Activated T-cell treated with anti-CD3 and anti-CD28 coated beads for 4 hours (primary cell): Measurements from ENCODE around the gene SLC39A2.
"Not testable (repeated sequence)": the region's sequence is repeated elsewhere in the genome, so short reads cannot be mapped to it uniquely, and the experiment has no call there.

Experiments used
- DNase-seq: peaks from one replicate; pipeline ENCODE4 v3.0.0-alpha.2; 2020

Gene SLC39A2

DNA sequence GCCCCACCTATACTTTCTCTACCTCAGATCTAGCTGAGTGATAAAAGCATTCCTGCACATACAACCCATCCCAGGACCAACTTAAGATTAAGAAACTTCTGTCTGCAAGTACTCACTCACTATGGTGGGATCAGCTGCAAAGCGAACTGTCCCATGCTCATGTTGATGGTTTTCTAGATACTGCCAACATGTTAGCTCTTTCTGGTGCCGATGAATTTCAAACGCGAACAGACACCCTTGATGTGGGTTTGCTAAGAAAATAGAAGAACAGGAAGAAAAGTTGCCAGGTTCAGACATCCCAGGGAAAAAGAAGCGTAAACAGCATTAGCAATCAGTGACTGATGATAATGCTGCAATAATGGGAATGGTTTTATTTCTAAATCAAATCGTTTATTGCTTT lies 1.5 kb upstream of the SLC39A2 start:
- no peak for DNase-seq

DNA sequence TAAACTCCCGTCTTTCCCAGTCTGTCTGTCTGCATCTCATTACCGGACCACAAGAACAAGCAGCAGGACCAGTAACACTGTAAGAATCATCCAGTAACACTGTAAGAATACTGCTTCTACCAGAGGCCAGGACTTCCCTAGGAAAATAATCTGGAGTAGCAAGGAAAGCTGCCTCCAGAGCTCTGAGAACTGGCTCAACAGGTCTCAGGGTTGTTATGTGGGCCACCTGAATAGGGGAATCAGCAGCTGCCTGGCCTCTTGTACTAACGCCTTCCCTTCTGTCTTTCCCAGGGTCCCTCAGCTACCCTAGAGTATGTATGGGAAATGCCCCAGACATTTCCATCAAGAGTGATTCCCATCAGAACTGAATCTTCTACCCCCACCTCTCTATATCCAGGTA lies 954 bp upstream of the SLC39A2 start:
- no peak for DNase-seq

DNA sequence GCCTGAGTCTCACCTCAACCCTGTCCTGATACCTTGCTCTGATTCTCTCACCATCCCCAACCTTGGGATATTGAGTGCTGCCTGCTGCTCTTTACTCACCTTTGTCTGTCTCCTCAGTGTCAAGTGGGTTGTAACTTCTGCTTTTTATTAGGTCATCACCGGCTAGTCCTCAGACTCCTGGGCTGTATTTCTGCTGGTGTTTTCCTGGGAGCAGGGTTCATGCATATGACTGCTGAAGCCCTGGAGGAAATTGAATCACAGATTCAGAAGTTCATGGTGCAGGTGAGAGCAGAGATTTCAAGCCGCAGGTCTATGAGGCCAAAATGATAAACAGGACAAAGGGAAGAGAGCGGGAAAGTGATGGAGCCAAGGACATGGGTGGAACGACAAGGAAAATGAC lies 498 bp downstream of the SLC39A2 start:
- DNase-seq = no peak

DNA sequence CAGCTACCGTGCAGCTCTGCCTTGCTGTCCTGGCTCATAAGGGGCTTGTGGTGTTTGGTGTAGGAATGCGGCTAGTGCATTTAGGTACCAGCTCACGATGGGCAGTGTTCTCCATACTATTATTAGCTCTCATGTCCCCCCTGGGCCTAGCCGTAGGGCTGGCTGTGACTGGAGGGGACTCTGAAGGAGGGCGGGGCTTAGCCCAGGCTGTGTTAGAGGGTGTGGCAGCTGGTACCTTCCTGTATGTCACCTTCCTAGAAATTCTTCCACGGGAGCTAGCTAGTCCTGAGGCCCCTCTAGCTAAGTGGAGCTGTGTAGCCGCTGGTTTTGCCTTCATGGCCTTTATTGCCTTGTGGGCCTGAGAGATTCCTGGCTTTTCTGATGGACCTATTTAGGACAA lies 2.1 kb downstream of the SLC39A2 start:
- no peak for DNase-seq

DNA sequence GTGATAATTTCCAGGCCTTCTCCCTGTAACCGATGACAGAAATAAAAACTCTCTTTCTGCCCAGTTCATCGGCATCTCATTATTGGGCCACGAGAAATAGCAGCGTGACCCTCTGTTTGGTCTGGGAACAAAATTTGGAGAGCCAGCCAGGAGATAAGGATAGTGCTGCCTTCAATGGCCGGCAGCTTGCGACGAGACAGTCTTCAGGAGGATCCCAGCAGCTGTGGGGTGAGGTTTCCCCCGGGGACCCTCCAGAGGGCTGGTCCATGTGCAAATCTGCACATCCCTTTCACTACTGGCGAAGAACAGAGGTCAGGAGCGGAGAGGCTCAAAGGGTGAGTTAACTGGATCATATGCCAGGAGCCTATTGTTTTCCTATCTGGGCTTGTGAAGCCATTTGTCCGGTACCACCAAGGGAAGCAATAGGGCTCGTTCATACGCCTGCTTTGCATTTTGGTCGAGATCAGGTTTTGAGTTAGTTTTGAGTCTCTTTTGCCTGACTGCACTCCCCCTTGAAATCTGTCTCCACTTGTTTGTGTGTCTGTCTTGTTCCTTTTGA lies 4.8 kb downstream of the SLC39A2 start:
- no peak for DNase-seq

DNA sequence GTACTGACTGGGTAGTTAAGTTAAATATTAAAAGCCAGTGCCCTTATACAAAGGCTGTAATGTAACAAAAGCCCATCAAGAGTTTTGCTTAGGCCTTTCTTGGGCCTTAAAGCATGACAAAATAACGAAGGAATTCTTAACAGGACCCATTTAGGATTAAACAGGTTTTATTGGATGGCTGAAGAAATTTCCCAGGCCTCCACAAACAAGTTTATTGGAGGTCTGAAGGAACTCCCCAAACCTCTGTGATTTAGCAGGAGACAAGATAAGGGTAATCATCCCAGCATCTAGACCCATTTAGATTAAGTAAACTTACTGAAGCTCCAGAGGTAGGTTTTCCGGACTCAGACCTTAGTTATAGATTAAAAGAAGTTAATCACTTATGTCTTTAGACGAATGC lies 10.6 kb downstream of the SLC39A2 start:
- DNase-seq = not testable (repeated sequence)

DNA sequence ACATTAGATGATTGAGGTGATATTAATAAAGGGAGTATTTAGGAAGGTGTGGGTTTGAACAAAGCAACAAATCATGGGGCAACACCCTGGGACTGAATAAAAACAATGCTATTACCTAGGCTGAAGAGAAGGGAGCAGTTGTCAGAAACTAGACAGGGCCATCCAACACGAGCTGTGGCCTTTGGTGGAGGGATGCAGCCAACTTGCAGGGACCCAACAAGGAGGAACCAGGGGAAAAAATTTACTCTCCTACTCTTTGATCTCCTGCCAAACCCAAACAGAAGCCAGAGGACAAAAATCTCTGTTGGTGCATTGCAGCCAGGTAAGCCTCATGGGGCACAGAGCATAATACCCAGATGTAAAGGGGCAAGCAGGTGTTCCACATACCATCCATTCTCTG lies 12.0 kb downstream of the SLC39A2 start:
- DNase-seq = no peak

DNA sequence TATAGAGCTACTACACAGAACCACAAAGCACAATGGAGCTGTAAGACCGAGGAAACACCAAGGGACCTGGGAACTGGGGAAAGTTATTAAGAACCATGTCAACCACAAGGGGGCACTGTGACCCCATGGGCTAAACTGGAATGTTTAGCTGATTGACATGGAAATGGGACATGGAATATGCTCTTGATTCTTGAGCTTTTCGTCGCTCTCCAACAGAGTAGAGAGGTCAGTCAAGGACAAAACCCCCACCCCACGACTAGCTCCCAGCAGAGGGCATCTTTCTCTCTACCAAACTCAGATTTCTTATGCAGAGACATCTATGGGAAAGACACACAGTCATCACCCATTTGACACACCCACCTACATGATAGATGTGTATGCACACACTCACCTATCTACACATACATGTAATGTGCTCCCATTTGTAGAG lies 15.7 kb downstream of the SLC39A2 start:
- peak; percentile 86 for DNase-seq

DNA sequence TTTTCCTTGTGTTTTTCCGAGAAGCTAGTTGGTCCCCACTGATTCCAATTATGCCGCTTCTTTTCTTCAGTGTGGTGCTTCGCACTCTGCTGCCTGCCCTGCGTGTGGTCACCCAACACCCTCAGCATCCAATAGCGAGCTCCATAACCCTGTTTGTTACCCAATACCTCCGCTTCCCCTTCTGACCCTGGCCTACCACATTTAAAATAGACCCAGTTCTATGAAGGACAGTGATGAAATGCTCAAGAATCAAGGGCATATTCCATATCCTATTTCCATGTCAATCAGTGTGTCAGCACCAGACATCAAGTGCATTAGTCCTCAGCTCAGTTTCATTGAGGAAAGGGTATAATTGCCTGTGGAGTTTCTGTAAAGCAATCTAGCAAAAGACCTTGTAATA lies 16.2 kb downstream of the SLC39A2 start:
- DNase-seq = no peak

DNA sequence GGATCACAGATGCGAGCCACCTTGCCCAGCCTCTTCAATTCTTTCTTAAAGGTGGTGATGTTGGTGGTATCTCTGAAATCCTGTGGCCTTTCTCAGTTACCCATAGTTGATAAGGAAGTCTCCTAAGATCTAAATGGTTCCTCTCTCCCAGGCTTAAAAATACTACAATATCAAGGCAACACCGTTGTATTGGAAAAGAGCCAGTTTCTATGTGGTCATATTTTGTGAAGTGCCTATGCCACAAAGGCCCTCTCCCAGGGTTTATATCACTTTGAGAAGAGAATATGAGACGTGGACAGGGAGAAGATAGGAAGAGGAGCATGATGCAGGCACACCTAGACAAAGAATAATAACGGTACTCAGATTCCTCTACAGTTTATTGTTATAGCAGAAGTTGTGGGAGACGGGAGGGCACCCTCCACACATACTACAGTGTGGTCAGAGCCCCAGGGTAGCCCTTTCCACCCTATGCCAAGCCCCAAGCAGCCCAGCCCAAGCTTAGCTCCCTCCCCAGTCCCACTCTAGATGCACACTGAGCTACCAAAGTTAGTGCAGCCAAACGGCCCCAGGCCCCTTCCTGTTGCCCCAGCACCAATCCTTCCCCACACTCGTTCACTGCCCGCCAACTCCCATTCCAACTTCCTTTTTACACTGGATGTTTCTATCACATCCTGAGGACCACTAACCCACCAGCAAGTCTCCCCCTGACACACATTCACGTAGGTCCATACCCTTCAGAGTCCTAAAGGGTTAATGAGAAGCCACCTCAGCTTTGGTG lies 17.5 kb downstream of the SLC39A2 start:
- no peak for DNase-seq

DNA sequence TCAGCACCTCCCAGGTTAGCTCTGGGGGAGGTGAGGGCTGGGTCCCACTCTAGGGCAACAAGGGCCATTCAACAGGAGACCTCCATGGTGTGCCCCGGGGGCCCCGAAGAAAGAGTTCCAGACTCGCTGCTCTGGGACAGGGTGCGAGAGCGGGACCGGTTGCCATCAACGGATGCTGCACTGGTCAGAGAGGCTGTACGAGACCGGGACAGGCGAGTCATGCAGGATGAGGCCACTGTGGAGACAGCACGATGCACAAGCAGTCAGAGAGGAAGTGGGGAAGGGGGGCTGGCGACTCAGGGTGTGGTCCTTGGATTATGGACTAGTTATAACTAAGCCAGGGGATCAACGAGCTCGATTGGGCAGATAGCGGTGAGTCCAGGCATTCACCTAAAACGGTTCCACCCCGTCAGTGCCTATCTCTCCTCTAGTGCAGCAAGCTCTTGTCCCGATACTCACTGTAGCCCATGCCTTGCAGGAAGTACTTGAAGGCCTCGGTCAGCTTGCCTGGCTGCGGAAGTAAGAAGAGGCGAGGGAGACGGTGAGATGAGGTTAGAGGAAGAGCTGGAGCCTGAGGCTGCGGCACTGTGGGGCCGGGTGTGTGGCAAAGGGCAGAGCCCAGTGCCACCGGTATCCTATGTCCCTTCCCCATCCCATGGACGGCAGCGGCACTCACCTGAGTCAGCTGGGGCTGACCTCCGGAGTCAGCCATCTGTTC lies 18.6 kb downstream of the SLC39A2 start:
- DNase-seq = no peak

DNA sequence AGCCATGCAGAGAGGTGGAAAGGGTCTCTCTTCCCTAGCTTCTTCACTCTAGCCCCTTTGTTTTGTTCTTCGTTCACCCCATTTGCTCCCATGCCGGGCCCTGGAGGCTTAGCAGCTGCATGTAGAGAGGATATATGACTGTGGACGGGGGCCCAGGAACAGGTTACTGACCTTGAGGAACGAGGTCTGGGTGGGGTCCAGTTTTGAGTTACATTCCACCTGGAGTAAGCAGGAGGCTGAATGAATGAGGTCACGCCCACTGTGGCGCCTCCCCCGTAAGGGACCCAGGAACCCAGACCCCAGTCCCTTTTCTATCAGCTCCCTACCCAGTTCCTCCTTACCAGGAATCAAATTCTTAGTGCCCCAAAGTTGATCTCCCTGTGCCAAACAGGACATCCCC lies 19.2 kb downstream of the SLC39A2 start:
- DNase-seq = no peak

DNA sequence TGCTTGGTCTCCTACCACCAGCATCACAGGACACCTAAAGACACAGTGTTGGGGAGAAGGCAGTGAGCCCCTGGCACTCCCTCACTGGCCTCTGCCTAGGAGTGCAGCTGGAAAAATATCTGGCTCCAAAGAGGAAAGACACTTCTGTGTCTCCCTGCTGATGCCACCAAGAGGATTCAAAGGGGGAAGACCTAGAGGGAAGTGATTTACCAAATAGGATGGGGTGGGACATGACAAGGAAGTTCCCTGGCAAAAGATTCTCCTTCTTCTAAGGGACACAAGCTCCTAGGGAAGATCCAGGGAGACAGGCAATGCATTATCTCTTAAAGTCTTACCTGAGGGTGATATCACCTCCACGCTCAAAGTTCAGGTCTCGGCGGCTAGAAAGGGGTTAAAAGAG lies 19.7 kb downstream of the SLC39A2 start:
- no peak for DNase-seq

DNA sequence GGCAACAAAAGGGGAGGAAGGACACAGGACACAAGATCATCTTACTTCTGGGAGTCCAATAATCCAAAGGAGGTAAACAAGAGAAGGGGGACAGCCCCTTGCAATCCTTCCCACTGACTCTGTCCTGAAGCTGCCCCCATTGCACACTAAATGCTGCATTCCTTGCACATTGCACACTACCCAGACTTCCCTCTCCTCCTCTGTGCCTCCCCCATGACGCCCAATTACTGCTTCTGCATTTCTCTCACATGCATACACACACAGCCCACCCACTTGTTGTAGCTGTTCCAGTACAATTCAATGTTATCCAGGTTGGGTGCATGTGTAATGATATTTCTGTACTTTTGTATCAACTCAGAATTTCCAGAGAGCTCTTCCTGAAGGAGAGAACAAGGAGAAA lies 20.3 kb downstream of the SLC39A2 start:
- no peak for DNase-seq

DNA sequence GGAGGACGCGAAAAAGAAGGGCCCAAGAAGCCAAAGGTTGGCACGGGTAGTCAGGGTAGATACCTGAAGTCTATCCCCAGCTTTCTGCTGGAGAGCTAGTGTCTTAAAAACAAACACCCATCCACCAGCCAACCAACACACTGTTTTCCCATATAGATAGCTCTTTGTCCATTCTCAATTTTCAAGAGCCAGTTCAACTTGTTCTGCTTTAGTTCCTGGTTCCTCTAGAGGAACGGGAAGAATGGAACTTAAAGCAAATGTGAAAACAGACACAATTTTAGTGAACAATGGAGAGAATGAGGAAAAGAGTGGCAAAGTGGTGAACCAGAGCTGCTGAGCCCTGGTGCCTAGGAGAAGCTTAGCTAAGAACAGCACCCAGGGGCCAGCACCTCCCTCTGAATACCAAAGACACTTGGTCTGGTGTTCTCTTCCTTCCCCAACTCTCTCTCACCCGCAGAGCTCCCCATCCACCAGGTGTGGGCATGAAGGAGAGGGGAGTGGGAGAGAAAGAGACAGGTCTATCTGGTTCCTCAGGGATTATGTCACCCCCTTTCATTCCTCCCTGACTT lies 22.0 kb downstream of the SLC39A2 start:
- no peak for DNase-seq

DNA sequence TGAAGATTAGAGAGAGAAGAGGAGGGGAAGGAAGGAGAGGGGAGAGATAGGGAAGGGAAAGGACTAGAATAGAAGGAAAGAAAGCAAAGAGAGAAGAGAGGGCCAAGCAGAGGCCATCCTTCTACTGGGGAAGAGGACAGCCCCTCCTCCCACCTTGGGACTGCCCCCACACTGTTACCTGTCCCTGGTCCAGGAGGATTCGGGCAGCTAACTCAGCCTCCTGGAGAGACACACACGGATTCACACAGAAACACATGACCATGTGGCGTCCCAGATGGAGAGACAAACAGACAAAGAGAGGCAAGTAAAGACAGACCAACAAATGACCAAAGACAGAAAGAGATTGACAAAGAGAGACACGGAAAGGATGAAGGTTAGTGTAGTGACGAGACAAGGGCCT lies 23.6 kb downstream of the SLC39A2 start:
- DNase-seq = no peak

DNA sequence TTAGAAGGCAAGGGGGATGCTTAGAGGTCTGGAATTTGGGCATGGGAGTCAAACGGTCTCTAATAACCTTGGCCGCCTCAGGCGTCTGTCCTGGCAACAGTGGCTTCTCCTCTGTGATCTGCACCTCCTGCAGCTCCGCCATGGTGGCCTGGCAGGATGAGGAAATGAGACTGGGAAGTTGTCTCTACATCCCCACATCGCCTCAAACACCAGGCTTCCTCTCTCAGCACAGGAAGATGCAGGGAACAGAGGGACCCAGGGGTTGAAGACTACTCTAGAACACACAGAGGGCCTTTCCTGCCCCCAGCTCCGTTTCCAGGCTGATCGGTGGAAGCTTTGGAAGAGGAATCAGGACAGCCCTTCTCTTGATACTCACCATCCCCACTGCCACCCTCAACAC lies 24.1 kb downstream of the SLC39A2 start:
- DNase-seq = no peak

DNA sequence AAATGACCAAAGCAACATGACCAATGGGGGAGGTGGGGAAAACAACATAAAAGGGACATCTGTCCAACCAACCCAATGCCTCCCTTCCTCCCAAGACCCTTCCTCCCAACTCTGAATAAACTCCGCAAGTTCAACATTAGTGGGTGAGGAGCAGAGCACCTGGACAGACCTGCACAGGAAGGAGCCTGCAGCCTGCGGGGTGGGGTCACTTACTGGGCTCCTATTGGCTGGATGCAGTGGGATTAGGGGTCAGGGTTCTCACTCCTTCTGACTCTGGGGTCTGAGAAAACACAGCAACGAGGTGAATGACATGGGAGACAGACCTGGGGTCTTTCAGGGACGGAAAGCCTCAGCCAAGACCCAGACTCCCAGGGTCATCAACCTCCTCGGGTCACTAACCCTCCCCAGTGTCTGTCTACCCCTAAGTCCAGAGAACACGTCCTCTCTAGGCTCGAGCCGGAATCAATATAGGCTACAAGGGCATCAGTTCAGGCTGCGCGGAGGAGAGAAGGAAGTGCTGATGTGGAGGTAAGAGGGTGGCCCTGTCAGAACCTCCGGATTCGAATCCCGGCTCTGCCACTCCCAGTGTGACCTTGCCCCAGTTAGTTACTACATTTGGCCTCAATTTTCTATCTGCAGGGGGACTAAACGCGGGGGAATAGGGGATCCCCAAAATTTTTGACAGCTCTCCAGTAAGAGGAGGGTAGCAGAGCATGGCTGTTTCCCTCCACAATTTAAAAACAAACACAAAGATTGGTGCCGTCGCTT lies 24.9 kb downstream of the SLC39A2 start:
- no peak for DNase-seq

DNA sequence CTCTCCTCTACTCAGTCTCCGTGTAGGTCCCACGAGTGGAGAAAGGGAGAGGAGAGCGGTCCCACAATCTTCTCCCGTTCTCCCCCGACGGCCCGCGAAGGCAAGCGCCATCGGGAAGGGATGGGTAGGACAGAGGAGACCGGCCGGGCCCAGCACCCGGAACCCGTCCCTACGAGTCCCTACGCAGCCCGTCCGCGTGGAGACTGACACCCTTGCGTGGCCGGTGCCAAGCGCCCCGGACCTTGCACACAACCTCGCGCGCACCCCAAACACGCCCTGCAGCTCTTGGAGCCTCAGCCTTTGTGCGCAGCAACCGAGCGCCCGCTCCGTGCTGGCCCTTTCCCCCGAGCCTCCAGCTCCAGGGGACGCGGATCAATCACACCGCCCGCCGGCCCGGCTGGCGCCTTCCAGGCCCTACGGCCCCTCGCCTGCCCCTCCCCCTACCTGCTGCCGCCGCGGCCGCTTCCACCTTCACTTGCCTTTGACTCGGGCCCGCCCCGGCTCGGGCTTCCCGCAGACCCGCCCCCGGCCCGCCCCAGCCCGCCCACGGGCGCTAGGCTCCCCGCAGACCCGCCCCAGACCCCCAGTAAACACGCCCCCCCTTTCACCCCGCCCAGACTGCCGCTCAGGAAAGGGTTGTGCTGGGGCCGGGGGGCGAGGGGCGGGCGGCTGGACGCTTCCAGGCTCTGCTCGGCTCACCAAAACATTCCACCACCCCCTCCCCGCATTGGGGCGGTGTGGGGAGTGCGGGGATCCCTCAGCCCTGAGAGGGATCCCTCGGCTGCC lies 25.7 kb downstream of the SLC39A2 start, which contains the start of gene NDRG2:
Gene NDRG2, minus strand, starts transcription at position 477 of the 786 bp plus-strand sequence. CDS start 1,746 bp downstream, outside the sequence.
- DNase-seq = peak; percentile 66

DNA sequence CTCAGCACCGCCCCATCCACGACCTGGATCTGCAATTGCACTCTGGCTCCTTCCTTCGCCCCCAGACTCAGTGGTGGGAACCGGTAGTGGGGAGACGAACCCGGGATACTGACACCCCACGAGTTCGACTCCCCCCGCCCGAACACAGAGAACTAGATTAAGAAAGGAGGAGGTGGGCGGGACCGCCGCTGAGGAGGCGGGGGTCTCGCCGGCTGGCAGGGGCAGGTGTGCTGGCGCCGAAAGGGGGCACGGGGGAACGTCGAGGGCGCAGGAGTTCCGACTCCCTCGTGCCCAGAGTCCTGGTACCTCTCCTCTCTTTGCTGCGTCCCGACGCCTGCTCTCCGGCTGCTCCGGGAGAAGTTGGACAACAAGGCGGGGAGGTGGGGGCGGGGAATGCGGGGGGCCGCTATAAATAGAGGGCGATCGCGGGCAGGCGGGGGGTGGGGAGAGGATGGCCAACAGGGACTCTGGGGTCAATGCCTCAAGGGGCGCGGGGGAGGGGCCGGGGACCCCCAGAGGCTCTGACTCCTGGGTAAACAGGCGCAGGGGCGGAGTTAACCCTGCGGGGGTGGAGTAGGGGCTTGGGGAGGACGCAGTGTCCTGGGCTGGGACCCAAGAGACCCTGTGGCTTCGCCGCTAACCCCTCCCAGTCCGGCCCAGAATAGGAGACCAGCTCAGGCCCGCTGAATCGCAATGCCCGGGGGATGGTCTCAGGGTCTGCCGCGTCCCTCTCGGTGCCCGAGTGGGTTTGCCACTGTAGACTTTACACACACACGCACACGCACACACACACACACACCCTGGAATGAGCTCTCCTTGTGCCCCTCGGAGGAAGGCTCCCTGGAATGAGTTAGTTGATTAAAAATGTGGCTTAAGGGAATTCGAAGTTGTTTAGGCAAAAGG lies 26.5 kb downstream of the SLC39A2 start:
- peak; percentile 7 for DNase-seq
